Activated B cell treated with CpG ODN at 0.5 μM for 24 hours (primary cell): ENCODE results near the gene ADM. TPM values are rescaled to one million over a fixed set of nuclear protein-coding genes. Genes with fewer than 3 reads are reported as not detected.
A peak's percentile ranks its signal among the peaks of the same experiment; 100 is the strongest.

Source experiments
- ATAC-seq: fragments of 200-7000 bp; cut with Tn5 transposase; one replicate; pipeline ENCODE4 v1.10.0; 2021; ENCODE audit warnings: low read depth, mild to moderate bottlenecking, moderate library complexity
- CTCF ChIA-PET: fragments of 350-600 bp; sonication (Branson Sonifier 250); formaldehyde crosslinking; loops from one replicate; lab custom pipeline; 2021; ENCODE audit warnings: antibody characterized with exemption; lab: Charles Lee
- POLR2A ChIA-PET: fragments of 350-600 bp; sonication (Branson Sonifier 250); formaldehyde crosslinking; loops from one replicate; lab custom pipeline; 2021; ENCODE audit warnings: antibody characterized with exemption; lab: Charles Lee
- DNase-seq: peaks from one replicate; pipeline ENCODE4 v3.0.0; 2022
- H3K27ac Mint-ChIP-seq: one replicate; pipeline ENCODE4 v1.8.0; 2020; ENCODE audit warnings: mixed read lengths
- H3K27me3 Mint-ChIP-seq: one replicate; pipeline ENCODE4 v1.8.0; 2021; ENCODE audit warnings: mixed read lengths
- H3K36me3 Mint-ChIP-seq: one replicate; pipeline ENCODE4 v1.8.0; 2021; ENCODE audit warnings: low read depth, mixed read lengths
- H3K4me1 Mint-ChIP-seq: one replicate; pipeline ENCODE4 v1.8.0; 2021; ENCODE audit warnings: mixed read lengths
- H3K4me3 Mint-ChIP-seq: one replicate; pipeline ENCODE4 v1.8.0; 2020; ENCODE audit warnings: mild to moderate bottlenecking, mixed read lengths
- H3K9me3 Mint-ChIP-seq: one replicate; pipeline ENCODE4 v1.8.0; 2020; ENCODE audit warnings: mixed read lengths
- intact Hi-C: fragments of 100-400 bp; cut with micrococcal nuclease; formaldehyde crosslinking; loops from one replicate; pipeline ENCODE4 v1.15.1; 2024
- total RNA-seq: library from RNA; stranded (reverse); gene quantifications from 2 replicates; pipeline ENCODE4 v1.2.3, GENCODE V29; 2022
- TF ChIP-seq, protein P1 (sequence below): fragments of 200-600 bp; IDR thresholded peaks from one replicate; pipeline ENCODE4 v1.8.0; 2022; ENCODE audit warnings: antibody characterized with exemption, mild to moderate bottlenecking

Gene ADM
- total RNA-seq, 1 donor from 2014 or later = 1.2 TPM

DNA sequence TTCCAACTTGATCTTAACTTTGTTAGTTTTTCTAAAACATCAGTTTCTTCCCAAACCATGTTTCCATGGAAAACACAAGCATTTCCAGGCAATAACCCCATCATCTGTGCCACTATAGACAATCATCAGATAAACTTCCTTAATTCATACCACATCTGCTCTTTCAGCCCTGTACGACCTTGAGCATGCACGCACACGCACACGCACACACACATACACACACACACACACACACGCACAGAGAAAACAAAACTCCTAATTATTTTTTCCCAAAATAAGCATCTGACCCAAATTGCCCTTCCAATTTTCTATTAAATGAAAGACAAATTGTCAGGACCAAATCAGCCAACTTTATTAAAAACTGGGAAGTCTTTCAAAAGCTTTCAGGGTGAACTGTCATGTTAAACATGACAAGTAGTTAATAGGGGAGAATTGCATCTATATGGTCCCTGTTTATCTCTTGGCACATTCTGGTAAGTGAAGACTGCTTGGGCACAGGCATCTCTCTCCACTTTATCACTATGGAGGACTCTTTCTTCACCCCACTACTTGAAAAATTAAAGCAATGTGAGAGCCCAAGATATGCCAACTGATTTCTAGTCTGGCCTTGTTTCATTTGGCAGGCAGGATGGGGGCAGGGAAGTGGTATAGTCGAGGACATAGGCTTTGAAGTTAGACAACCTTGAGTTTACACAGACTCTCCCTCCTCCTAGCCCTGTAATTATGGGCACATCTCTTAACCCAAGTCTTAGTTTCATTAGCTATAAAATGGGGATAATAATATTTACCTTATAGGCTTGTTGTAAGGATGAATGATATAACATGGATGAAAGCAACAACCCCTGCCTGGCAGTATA, 15.1 kb downstream of the ADM start:
- Mint-ChIP-seq H3K4me1 (peaks cover 28% of the 10 kb centered on the region), H3K4me3 (no peak overlapping the region), H3K9me3 (no peaks in the 10 kb centered on the region), H3K36me3 (no peaks in the 10 kb centered on the region), H3K27ac (no peak overlapping the region), H3K27me3 (peaks cover 6% of the 10 kb centered on the region)
- TF ChIP-seq, protein P1, sequence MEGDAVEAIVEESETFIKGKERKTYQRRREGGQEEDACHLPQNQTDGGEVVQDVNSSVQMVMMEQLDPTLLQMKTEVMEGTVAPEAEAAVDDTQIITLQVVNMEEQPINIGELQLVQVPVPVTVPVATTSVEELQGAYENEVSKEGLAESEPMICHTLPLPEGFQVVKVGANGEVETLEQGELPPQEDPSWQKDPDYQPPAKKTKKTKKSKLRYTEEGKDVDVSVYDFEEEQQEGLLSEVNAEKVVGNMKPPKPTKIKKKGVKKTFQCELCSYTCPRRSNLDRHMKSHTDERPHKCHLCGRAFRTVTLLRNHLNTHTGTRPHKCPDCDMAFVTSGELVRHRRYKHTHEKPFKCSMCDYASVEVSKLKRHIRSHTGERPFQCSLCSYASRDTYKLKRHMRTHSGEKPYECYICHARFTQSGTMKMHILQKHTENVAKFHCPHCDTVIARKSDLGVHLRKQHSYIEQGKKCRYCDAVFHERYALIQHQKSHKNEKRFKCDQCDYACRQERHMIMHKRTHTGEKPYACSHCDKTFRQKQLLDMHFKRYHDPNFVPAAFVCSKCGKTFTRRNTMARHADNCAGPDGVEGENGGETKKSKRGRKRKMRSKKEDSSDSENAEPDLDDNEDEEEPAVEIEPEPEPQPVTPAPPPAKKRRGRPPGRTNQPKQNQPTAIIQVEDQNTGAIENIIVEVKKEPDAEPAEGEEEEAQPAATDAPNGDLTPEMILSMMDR = no peak
- ChIA-PET POLR2A (interaction anchor here (0.6 to 0.8 kb wide), 2 partner anchors 560 to 565 kb away, joined by 3 to 4 read pairs; no protein-coding TSS in a partner anchor), CTCF (interaction anchor here (1.4 to 2.0 kb wide), 3 partner anchors 12 to 562 kb away, joined by 4 to 7 read pairs (median 5); no protein-coding TSS in a partner anchor)
- ATAC-seq = no peak
- DNase-seq = no peak
- intact Hi-C loops = loop anchor here (5.0 to 10.0 kb wide), 4 partner anchors 135 to 1303 kb away; partner anchors contain the start of gene AMPD3

DNA sequence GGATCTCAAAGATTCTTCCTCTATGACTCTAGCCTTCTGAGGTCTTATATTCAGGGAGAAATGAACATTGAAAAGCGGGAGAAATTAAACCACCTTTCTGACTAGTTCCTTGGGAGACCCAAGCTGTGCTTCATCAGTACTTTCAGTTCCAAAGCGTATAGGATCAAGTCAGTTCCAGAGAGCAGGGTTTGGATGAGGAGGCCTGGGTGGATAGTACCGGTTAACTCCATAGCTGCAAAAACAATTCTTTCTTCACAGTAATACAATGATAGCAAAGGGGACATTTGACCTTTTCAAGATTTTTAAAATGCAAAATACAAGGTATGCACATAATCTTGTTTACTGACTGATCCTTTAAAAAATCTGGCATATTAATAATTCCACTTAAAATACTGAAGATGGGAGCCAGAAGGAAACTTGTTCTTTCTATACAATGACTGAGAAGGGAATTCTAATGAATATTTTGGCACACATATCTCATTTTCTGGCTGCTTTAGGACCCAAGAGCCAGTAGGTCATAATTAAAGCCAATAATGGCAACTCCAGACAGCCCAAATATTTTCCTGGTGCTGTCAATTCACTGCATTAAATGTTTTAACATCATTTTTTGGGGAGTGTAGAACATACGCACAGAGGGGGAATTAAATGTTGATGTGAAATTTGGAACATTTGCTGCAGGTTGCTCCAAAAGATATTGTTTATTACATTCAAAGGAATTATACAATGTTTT, 16.0 kb downstream of the ADM start:
- TF ChIP-seq, protein P1 = no peak
- DNase-seq (no peak), ATAC-seq (no peak)
- ChIA-PET POLR2A (interaction anchor here (0.6 to 0.8 kb wide), 2 partner anchors 561 to 566 kb away, joined by 3 to 4 read pairs; no protein-coding TSS in a partner anchor), CTCF (interaction anchor here (1.4 to 2.0 kb wide), 4 partner anchors 12 to 563 kb away, joined by 4 to 7 read pairs (median 6); no protein-coding TSS in a partner anchor)
- Mint-ChIP-seq H3K9me3 (no peaks in the 10 kb centered on the region), H3K27me3 (peaks cover 6% of the 10 kb centered on the region), H3K27ac (no peak overlapping the region), H3K4me3 (no peak overlapping the region), H3K4me1 (peaks cover 28% of the 10 kb centered on the region), H3K36me3 (no peaks in the 10 kb centered on the region)
- intact Hi-C loops = loop anchor here (5.0 kb wide), 3 partner anchors 329 to 1304 kb away; no protein-coding TSS in a partner anchor

DNA sequence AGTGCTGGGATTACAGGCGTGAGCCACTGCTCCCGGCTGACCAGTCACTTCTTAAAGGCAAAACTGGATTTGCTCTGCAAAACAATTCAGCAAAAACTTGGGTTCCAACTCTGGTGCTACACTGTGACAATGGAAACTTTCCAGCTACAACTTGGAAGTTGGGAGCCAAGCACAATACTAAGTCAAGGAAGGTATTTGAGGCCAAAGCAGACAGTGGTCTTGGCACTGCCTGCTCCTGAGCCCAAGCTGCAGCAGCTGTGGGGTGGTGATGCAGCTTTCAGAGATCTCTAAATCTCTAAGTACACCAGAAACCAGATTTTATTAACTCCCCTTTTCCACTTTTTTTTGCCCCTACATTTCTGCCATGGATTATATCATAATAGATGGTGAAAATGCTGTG, 17.5 kb downstream of the ADM start:
- H3K36me3 Mint-ChIP-seq = no peaks in the 10 kb centered on the region
- no peak for ATAC-seq
- peak overlapping the region; percentile 67 for H3K27ac Mint-ChIP-seq
- TF ChIP-seq, protein P1 = no peak
- H3K4me3 Mint-ChIP-seq = no peak overlapping the region
- H3K4me1 Mint-ChIP-seq = peaks cover 22% of the 10 kb centered on the region
- ChIA-PET POLR2A (no interaction called here), CTCF (interaction anchor here (1.1 to 2.0 kb wide), 4 partner anchors 19 to 460 kb away, joined by 3 to 7 read pairs (median 6); no protein-coding TSS in a partner anchor)
- intact Hi-C loops = loop anchor here (5.0 kb wide), 3 partner anchors 330 to 1305 kb away; no protein-coding TSS in a partner anchor
- H3K27me3 Mint-ChIP-seq = peaks cover 9% of the 10 kb centered on the region
- H3K9me3 Mint-ChIP-seq = no peaks in the 10 kb centered on the region
- DNase-seq = no peak

DNA sequence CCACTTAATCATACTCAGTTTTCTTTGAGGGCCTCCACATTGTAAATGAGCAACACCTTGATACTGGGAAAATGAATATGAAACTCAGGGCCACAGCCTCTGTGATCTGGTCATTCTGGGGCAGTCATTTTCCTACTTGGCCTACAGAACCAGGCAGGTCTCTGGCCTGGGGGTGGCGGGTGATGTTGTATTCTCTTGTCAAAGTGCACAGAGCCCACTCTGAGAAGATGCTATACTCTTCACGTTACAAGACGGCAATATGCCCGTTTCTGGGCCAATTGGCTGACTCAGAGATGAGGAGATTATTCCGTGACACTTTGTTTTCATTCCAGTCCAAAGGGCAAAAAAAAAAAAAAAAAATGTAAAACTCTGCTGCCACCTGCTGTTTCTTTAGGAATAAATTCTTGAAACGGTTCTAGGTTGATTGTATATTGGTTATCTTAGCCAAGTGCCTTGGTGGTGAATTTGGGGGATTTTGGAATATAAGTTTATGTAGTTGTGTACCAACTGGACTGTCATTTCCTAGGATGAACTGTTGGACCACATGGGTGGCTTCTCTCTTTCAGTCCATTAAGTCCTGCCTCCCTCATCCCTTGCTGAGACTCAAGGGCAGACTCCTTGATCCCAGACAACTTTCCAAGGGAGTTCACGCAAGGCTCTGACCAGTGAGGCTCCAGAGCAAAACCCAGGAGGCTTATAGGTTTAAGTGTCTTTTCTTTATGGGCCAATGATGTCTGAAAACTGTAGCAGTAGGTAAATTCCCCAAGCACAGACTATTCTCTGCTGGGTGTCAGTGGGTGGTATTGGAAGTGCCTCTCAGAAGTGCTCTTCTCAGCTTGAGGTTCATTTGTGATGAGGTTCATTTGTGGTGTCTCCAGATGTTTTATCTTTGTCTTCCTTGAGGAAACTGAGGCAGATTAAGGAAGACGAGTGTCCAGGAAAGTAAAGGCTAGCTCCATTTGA, 18.2 kb downstream of the ADM start:
- Mint-ChIP-seq H3K4me1 (peaks cover 14% of the 10 kb centered on the region), H3K4me3 (no peak overlapping the region), H3K36me3 (no peaks in the 10 kb centered on the region), H3K27me3 (peaks cover 11% of the 10 kb centered on the region), H3K27ac (peak overlapping the region; percentile 67), H3K9me3 (no peaks in the 10 kb centered on the region)
- ATAC-seq = peak; percentile 69
- CTCF ChIA-PET = interaction anchor here (0.7 to 3.1 kb wide), 15 partner anchors 9 to 1307 kb away, joined by 3 to 26 read pairs (median 6); partner anchors contain the start of gene ADM
- DNase-seq = no peak
- intact Hi-C loops = loop anchor here (1.0 to 5.0 kb wide), 8 partner anchors 15 to 1306 kb away; no protein-coding TSS in a partner anchor
- POLR2A ChIA-PET = no interaction called here
- TF ChIP-seq, protein P1 = no peak
